Right cardiac atrium (tissue), 5 donors: ENCODE data around the gene MAML3. TPM values are rescaled to one million over a fixed set of nuclear protein-coding genes. Genes with fewer than 3 reads are reported as not detected.

ENCODE experiments used
- ATAC-seq, 2 donors: fragments of 200-7000 bp; cut with Tn5 transposase; one replicate each; pipeline versions ENCODE4 v1.8.0 to v1.9.1; 2020; ENCODE audit warnings: moderate library complexity in 2 of 2, mild to moderate bottlenecking in 1 of 2
- DNase-seq, 3 donors: peaks; one replicate each; pipeline ENCODE4 v3.0.0-alpha.2; 2020
- H3K27ac ChIP-seq: one replicate; pipeline ENCODE4 v1.5.1; 2013; ENCODE audit warnings: mild to moderate bottlenecking, low read length, control low read depth, moderate library complexity
- H3K27me3 ChIP-seq: one replicate; pipeline ENCODE4 v1.6.1; 2013; ENCODE audit not compliant: control insufficient read depth, insufficient read depth
- H3K4me1 ChIP-seq: one replicate; pipeline ENCODE4 v1.6.1; 2013; ENCODE audit warnings: low read length; ENCODE audit not compliant: control insufficient read depth, insufficient read depth
- H3K4me3 ChIP-seq: one replicate; pipeline ENCODE4 v1.5.1; 2013; ENCODE audit warnings: low read length, control low read depth
- H3K9me3 ChIP-seq: one replicate; pipeline ENCODE4 v1.6.1; 2013; ENCODE audit warnings: low read length; ENCODE audit not compliant: control insufficient read depth
- WGBS: extraction: QIAGEN DNeasy Blood & Tissue Kit; methylation state at CpG from one replicate; pipeline ENCODE4 v1.1.7; 2013; 5-methylcytosine and 5-hydroxymethylcytosine counted together
- intact Hi-C, 4 donors: fragments of 100-400 bp; cut with DNase I; formaldehyde crosslinking; loops; one replicate each; pipeline versions ENCODE4 v1.11.0 to v1.14.0; 2022 to 2023
- polyA plus RNA-seq: library from polyadenylated mRNA; stranded (reverse); fragments of 200-250 nt; gene quantifications from one replicate; pipeline ENCODE4 v1.2.3, GENCODE V29; 2013
- total RNA-seq, 4 donors: library from RNA; stranded (reverse); fragmentation: NEBNext Ultra II Directional; extraction: Animal tissue kit (Norgen Biotek cat#: 25700); gene quantifications; one replicate each; pipeline ENCODE4 v1.2.1, GENCODE V29; 2021
- donor health status: healthy with polysubstance abuse.
- donor health status: DM: no; HTN: yes; CAD: no.
- donor health status: DM: no; HTN: no; CAD: no.
- donor health status: DM: no; HTN: yes; CAD: no; lungs with severe emphysema.
- donor health status: DM: yes; HTN: yes; CAD: no.

Gene MAML3
- total and polyA plus RNA-seq, 5 donors: 1.6 to 4.2 (median 3.2) TPM

- Histone ChIP-seq H3K27me3 (no peaks in the 10 kb centered on the region), H3K4me3 (no peak overlapping the region), H3K9me3 (no peaks in the 10 kb centered on the region), H3K27ac (no peak overlapping the region), H3K4me1 (no peaks in the 10 kb centered on the region)
- WGBS: 86% methylated on average over 4 of the region's 4 CpGs
- intact Hi-C loops: loop anchor here in 1 of 4 donors (10.0 kb wide), 1 partner anchor 87 kb away; no protein-coding TSS in a partner anchor
- ATAC-seq (no peak), DNase-seq (no peak)
Measured at GRCh38 chr4:140141210-140141835, 12.7 kb downstream of the MAML3 start.

GRCh38 chr4:140140566-140140965, 13.4 kb downstream of the MAML3 start:
- Histone ChIP-seq H3K9me3 (no peaks in the 10 kb centered on the region), H3K27ac (no peak overlapping the region), H3K4me3 (no peak overlapping the region), H3K4me1 (no peaks in the 10 kb centered on the region), H3K27me3 (no peaks in the 10 kb centered on the region)
- intact Hi-C loops: loop anchor here in 1 of 4 donors (10.0 kb wide), 1 partner anchor 86 kb away; no protein-coding TSS in a partner anchor
- DNase-seq: no peak
- WGBS: 97% methylated on average over 3 of the region's 3 CpGs
- ATAC-seq: no peak

GRCh38 chr4:140138428-140138827, 15.6 kb downstream of the MAML3 start:
- 72% methylated on average over 6 of the region's 6 CpGs for WGBS
- Histone ChIP-seq H3K4me3 (no peak overlapping the region), H3K27ac (no peak overlapping the region), H3K4me1 (no peaks in the 10 kb centered on the region), H3K27me3 (no peaks in the 10 kb centered on the region), H3K9me3 (no peaks in the 10 kb centered on the region)
- no peak for DNase-seq
- intact Hi-C loops: no loop called here
- ATAC-seq: no peak

GRCh38 chr4:140137671-140138070, 16.3 kb downstream of the MAML3 start:
- WGBS: 65% methylated on average over 3 of the region's 3 CpGs
- DNase-seq (no peak), ATAC-seq (no peak)
- Histone ChIP-seq H3K27ac (no peak overlapping the region), H3K4me3 (no peak overlapping the region), H3K27me3 (no peaks in the 10 kb centered on the region), H3K9me3 (no peaks in the 10 kb centered on the region), H3K4me1 (no peaks in the 10 kb centered on the region)
- intact Hi-C loops: no loop called here

GRCh38 chr4:140136509-140136908, 17.5 kb downstream of the MAML3 start:
- H3K4me3 ChIP-seq: no peak overlapping the region
- intact Hi-C loops: no loop called here
- no peak overlapping the region for H3K27ac ChIP-seq
- no peaks in the 10 kb centered on the region for H3K9me3 ChIP-seq
- no peaks in the 10 kb centered on the region for H3K4me1 ChIP-seq
- WGBS: 88% methylated on average over 4 of the region's 4 CpGs
- ATAC-seq: no peak
- no peak for DNase-seq
- no peaks in the 10 kb centered on the region for H3K27me3 ChIP-seq

- intact Hi-C loops: no loop called here
- WGBS: 34% methylated on average over 8 of the region's 8 CpGs
- DNase-seq (peak; percentile 75 to 92 (median 84)), ATAC-seq (peak; percentile 67 to 71)
- H3K27ac ChIP-seq: no peak overlapping the region
- no peaks in the 10 kb centered on the region for H3K27me3 ChIP-seq
- H3K4me3 ChIP-seq: no peak overlapping the region
- no peaks in the 10 kb centered on the region for H3K9me3 ChIP-seq
- H3K4me1 ChIP-seq: no peaks in the 10 kb centered on the region
Measured at GRCh38 chr4:140135529-140136088, 18.4 kb downstream of the MAML3 start.

GRCh38 chr4:140134746-140135425, 19.1 kb downstream of the MAML3 start:
- no peaks in the 10 kb centered on the region for H3K9me3 ChIP-seq
- no peak overlapping the region for H3K27ac ChIP-seq
- intact Hi-C loops: no loop called here
- no peak for ATAC-seq
- H3K27me3 ChIP-seq: no peaks in the 10 kb centered on the region
- no peak overlapping the region for H3K4me3 ChIP-seq
- no peaks in the 10 kb centered on the region for H3K4me1 ChIP-seq
- no peak for DNase-seq
- WGBS: 81% methylated on average over 9 of the region's 9 CpGs

- ATAC-seq: no peak
- intact Hi-C loops: no loop called here
- 96% methylated on average over 3 of the region's 3 CpGs for WGBS
- H3K4me3 ChIP-seq: no peak overlapping the region
- no peaks in the 10 kb centered on the region for H3K9me3 ChIP-seq
- H3K27me3 ChIP-seq: no peaks in the 10 kb centered on the region
- H3K4me1 ChIP-seq: no peaks in the 10 kb centered on the region
- H3K27ac ChIP-seq: no peak overlapping the region
- no peak for DNase-seq
Measured at GRCh38 chr4:140133576-140133975, 20.4 kb downstream of the MAML3 start.

- ATAC-seq (no peak), DNase-seq (no peak)
- no peak overlapping the region for H3K27ac ChIP-seq
- H3K4me1 ChIP-seq: no peaks in the 10 kb centered on the region
- no peak overlapping the region for H3K4me3 ChIP-seq
- intact Hi-C loops: no loop called here
- H3K27me3 ChIP-seq: no peaks in the 10 kb centered on the region
- WGBS: 93% methylated on average over 5 of the region's 5 CpGs
- H3K9me3 ChIP-seq: no peaks in the 10 kb centered on the region
Measured at GRCh38 chr4:140131675-140132229, 22.2 kb downstream of the MAML3 start.

- no peaks in the 10 kb centered on the region for H3K27me3 ChIP-seq
- DNase-seq: no peak
- H3K4me1 ChIP-seq: peaks cover 3% of the 10 kb centered on the region
- no peak for ATAC-seq
- H3K4me3 ChIP-seq: no peak overlapping the region
- no peaks in the 10 kb centered on the region for H3K9me3 ChIP-seq
- WGBS: 88% methylated on average over 2 of the region's 2 CpGs
- intact Hi-C loops: no loop called here
- no peak overlapping the region for H3K27ac ChIP-seq
Measured at GRCh38 chr4:140130677-140131076, 23.3 kb downstream of the MAML3 start.

GRCh38 chr4:140127422-140127821, 26.6 kb downstream of the MAML3 start:
- Histone ChIP-seq H3K4me1 (peaks cover 3% of the 10 kb centered on the region), H3K4me3 (no peak overlapping the region), H3K27ac (no peak overlapping the region), H3K9me3 (no peaks in the 10 kb centered on the region), H3K27me3 (no peaks in the 10 kb centered on the region)
- intact Hi-C loops: no loop called here
- 94% methylated on average over 2 of the region's 2 CpGs for WGBS
- DNase-seq (no peak), ATAC-seq (no peak)
